Measurements from ENCODE around the gene GAST.
A peak's percentile ranks its signal among the peaks of the same experiment; 100 is the strongest.

DNA sequence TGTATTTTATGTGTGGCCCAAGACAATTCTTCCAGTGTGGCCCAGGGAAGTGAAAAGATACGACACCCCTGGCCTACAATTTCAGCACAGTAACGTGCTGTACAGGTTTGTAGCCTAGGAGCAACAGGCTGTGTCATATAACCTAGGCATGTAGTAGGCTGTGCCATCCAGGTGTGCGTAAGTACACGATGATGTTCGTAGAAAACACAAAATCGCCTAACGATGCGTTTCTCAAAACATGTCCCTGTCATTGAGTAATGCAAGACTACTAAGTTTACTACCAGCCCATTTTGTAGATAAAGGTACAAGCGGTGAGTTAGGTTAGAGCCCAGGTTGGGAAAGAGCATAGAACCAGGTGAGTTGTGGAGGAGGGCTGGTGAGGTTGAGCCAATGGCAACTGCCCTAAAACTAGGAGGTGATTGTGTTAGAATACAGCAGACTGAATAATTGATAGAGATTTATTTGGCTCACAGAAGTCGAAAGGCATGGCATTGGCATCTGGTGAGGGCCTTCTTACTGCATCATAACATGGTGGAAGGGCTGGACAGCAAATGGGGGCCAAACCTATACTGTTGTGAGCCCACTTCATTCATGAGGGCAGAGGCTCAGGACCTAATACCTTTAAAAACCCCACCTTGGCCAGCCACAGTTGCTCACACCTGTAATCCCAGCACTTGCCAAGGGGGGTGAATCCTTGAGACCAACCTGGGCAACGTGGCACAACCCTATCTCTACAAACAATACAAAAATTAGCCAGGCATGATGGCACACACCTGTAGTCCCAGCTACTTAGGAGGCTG, 19.2 kb upstream of the GAST start:
- TF ChIP-seq POLR2A (IDR thresholded peaks at IDR 0.05; ENCODE audit: borderline replicate concordance, extremely low read depth, insufficient read depth, insufficient read length) = no peak
- TF ChIP-seq CEBPB (IDR thresholded peaks at IDR 0.05; ENCODE audit: low read depth) = no peak
- TF ChIP-seq, protein P1, sequence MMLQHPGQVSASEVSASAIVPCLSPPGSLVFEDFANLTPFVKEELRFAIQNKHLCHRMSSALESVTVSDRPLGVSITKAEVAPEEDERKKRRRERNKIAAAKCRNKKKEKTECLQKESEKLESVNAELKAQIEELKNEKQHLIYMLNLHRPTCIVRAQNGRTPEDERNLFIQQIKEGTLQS (IDR thresholded peaks at IDR 0.05) = no peak; the same call in 1 of the 2 replicates
- TF ChIP-seq, protein P2, sequence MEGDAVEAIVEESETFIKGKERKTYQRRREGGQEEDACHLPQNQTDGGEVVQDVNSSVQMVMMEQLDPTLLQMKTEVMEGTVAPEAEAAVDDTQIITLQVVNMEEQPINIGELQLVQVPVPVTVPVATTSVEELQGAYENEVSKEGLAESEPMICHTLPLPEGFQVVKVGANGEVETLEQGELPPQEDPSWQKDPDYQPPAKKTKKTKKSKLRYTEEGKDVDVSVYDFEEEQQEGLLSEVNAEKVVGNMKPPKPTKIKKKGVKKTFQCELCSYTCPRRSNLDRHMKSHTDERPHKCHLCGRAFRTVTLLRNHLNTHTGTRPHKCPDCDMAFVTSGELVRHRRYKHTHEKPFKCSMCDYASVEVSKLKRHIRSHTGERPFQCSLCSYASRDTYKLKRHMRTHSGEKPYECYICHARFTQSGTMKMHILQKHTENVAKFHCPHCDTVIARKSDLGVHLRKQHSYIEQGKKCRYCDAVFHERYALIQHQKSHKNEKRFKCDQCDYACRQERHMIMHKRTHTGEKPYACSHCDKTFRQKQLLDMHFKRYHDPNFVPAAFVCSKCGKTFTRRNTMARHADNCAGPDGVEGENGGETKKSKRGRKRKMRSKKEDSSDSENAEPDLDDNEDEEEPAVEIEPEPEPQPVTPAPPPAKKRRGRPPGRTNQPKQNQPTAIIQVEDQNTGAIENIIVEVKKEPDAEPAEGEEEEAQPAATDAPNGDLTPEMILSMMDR (IDR thresholded peaks at IDR 0.05 in 2 of 3, conservative IDR thresholded peaks at IDR 0.05 in 1 of 3; ENCODE audit: borderline replicate concordance in 1 of 3, insufficient read depth in 1 of 3, low read depth in 2 of 3, low read length in 2 of 3) = no peak
- TF ChIP-seq, protein P3, sequence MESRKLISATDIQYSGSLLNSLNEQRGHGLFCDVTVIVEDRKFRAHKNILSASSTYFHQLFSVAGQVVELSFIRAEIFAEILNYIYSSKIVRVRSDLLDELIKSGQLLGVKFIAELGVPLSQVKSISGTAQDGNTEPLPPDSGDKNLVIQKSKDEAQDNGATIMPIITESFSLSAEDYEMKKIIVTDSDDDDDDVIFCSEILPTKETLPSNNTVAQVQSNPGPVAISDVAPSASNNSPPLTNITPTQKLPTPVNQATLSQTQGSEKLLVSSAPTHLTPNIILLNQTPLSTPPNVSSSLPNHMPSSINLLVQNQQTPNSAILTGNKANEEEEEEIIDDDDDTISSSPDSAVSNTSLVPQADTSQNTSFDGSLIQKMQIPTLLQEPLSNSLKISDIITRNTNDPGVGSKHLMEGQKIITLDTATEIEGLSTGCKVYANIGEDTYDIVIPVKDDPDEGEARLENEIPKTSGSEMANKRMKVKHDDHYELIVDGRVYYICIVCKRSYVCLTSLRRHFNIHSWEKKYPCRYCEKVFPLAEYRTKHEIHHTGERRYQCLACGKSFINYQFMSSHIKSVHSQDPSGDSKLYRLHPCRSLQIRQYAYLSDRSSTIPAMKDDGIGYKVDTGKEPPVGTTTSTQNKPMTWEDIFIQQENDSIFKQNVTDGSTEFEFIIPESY (IDR thresholded peaks at IDR 0.05; ENCODE audit: extremely low read depth, insufficient replicate concordance, low read length) = no peak
- TF ChIP-seq POLR2AphosphoS5 (IDR thresholded peaks at IDR 0.05; ENCODE audit: low read depth, low read length) = peak; percentile 14; the same call in 1 of the 2 replicates
- TF ChIP-seq FOSL1 (IDR thresholded peaks at IDR 0.05; ENCODE audit: low read depth) = no peak
- TF ChIP-seq, protein P4, sequence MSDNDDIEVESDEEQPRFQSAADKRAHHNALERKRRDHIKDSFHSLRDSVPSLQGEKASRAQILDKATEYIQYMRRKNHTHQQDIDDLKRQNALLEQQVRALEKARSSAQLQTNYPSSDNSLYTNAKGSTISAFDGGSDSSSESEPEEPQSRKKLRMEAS (IDR thresholded peaks at IDR 0.05) = no peak

Measured in HCT116 (cell line).